Effector memory CD8-positive, alpha-beta T cell (primary cell): ENCODE results near the gene KCNT1.

Source experiments
- ATAC-seq: fragments of 150-1000 bp; cut with Tn5 transposase; replicated peaks from 2 replicates; pipeline ENCODE4 v1.10.0; 2021; ENCODE audit warnings: mild to moderate bottlenecking, moderate library complexity
- DNase-seq, 3 experiments: peaks; one replicate each; pipeline ENCODE4 v3.0.0; 2021
- H3K27ac Mint-ChIP-seq, 2 donors: one replicate each; pipeline ENCODE4 v1.8.0; 2022; ENCODE audit warnings: mild to moderate bottlenecking in 2 of 2, mixed read lengths in 2 of 2, moderate library complexity in 2 of 2
- H3K27me3 Mint-ChIP-seq, 2 donors: one replicate each; pipeline ENCODE4 v1.8.0; 2022; ENCODE audit warnings: mixed read lengths in 2 of 2
- H3K36me3 Mint-ChIP-seq: one replicate; pipeline ENCODE4 v1.8.0; 2022; ENCODE audit warnings: mild to moderate bottlenecking, moderate library complexity, mixed read lengths; ENCODE audit not compliant: insufficient read depth
- H3K4me1 Mint-ChIP-seq, 2 donors: one replicate each; pipeline ENCODE4 v1.8.0; 2022; ENCODE audit warnings: low read depth in 2 of 2, mixed read lengths in 2 of 2
- H3K4me3 Mint-ChIP-seq, 2 donors: one replicate each; pipeline ENCODE4 v1.8.0; 2022; ENCODE audit warnings: mild to moderate bottlenecking in 2 of 2, mixed read lengths in 2 of 2, moderate library complexity in 2 of 2
- H3K9me3 Mint-ChIP-seq, 2 donors: one replicate each; pipeline ENCODE4 v1.8.0; 2022; ENCODE audit warnings: mixed read lengths in 2 of 2

Gene KCNT1

GRCh38 chr9:135823036-135823435, 121.1 kb downstream of the KCNT1 start:
- Mint-ChIP-seq H3K36me3 (peaks cover 56% of the 10 kb centered on the region), H3K27me3 (no peaks in the 10 kb centered on the region), H3K4me3 (no peak overlapping the region), H3K27ac (no peak overlapping the region), H3K4me1 (peaks cover 5 to 22% of the 10 kb centered on the region in 2 donors), H3K9me3 (no peaks in the 10 kb centered on the region)
- no peak for ATAC-seq
- DNase-seq = no peak

GRCh38 chr9:135825435-135826187, 123.6 kb downstream of the KCNT1 start:
- ATAC-seq = no peak
- H3K27ac Mint-ChIP-seq = peak overlapping the region in 1 of 2 donors; percentile 84
- peaks cover 7 to 22% of the 10 kb centered on the region in 2 donors for H3K4me1 Mint-ChIP-seq
- H3K36me3 Mint-ChIP-seq = peaks cover 46% of the 10 kb centered on the region
- no peak overlapping the region for H3K4me3 Mint-ChIP-seq
- no peak for DNase-seq
- H3K9me3 Mint-ChIP-seq = peaks cover 0 to 2% of the 10 kb centered on the region in 2 donors
- H3K27me3 Mint-ChIP-seq = no peaks in the 10 kb centered on the region

- peaks cover 0 to 2% of the 10 kb centered on the region in 2 donors for H3K9me3 Mint-ChIP-seq
- no peak for DNase-seq
- H3K27me3 Mint-ChIP-seq = no peaks in the 10 kb centered on the region
- H3K4me1 Mint-ChIP-seq = peaks cover 7 to 22% of the 10 kb centered on the region in 2 donors
- H3K27ac Mint-ChIP-seq = peak overlapping the region in 1 of 2 donors; percentile 9
- H3K36me3 Mint-ChIP-seq = peaks cover 40% of the 10 kb centered on the region
- no peak overlapping the region for H3K4me3 Mint-ChIP-seq
- ATAC-seq = no peak
Measured at GRCh38 chr9:135826188-135826545, 124.2 kb downstream of the KCNT1 start.

GRCh38 chr9:135827301-135827700, 125.3 kb downstream of the KCNT1 start:
- Mint-ChIP-seq H3K4me1 (peaks cover 7 to 16% of the 10 kb centered on the region in 2 donors), H3K27ac (no peak overlapping the region), H3K27me3 (no peaks in the 10 kb centered on the region), H3K36me3 (peaks cover 29% of the 10 kb centered on the region), H3K9me3 (peaks cover 0 to 2% of the 10 kb centered on the region in 2 donors), H3K4me3 (no peak overlapping the region)
- no peak for ATAC-seq
- DNase-seq = no peak

- ATAC-seq = no peak
- Mint-ChIP-seq H3K27me3 (no peaks in the 10 kb centered on the region), H3K4me3 (no peak overlapping the region), H3K27ac (no peak overlapping the region), H3K4me1 (peaks cover 7 to 15% of the 10 kb centered on the region in 2 donors), H3K9me3 (peaks cover 0 to 2% of the 10 kb centered on the region in 2 donors), H3K36me3 (peaks cover 22% of the 10 kb centered on the region)
- DNase-seq = no peak
Measured at GRCh38 chr9:135827866-135828580, 126.0 kb downstream of the KCNT1 start.

- H3K36me3 Mint-ChIP-seq = peaks cover 15% of the 10 kb centered on the region
- no peaks in the 10 kb centered on the region for H3K27me3 Mint-ChIP-seq
- ATAC-seq = no peak
- H3K27ac Mint-ChIP-seq = no peak overlapping the region
- no peak for DNase-seq
- peaks cover 0 to 2% of the 10 kb centered on the region in 2 donors for H3K9me3 Mint-ChIP-seq
- no peak overlapping the region for H3K4me3 Mint-ChIP-seq
- peaks cover 7 to 15% of the 10 kb centered on the region in 2 donors for H3K4me1 Mint-ChIP-seq
Measured at GRCh38 chr9:135828656-135829055, 126.7 kb downstream of the KCNT1 start.

GRCh38 chr9:135830496-135830895, 128.5 kb downstream of the KCNT1 start:
- H3K27me3 Mint-ChIP-seq = no peaks in the 10 kb centered on the region
- DNase-seq = no peak
- H3K9me3 Mint-ChIP-seq = peaks cover 0 to 2% of the 10 kb centered on the region in 2 donors
- H3K4me3 Mint-ChIP-seq = no peak overlapping the region
- H3K4me1 Mint-ChIP-seq = peaks cover 5 to 8% of the 10 kb centered on the region in 2 donors
- no peak for ATAC-seq
- H3K36me3 Mint-ChIP-seq = peaks cover 4% of the 10 kb centered on the region
- no peak overlapping the region for H3K27ac Mint-ChIP-seq

GRCh38 chr9:135833864-135834263, 131.9 kb downstream of the KCNT1 start:
- ATAC-seq = no peak
- Mint-ChIP-seq H3K4me3 (no peak overlapping the region), H3K27me3 (no peaks in the 10 kb centered on the region), H3K27ac (no peak overlapping the region), H3K9me3 (peaks cover 0 to 2% of the 10 kb centered on the region in 2 donors), H3K36me3 (no peaks in the 10 kb centered on the region), H3K4me1 (no peaks in the 10 kb centered on the region)
- no peak for DNase-seq

GRCh38 chr9:135835131-135835530, 133.1 kb downstream of the KCNT1 start:
- Mint-ChIP-seq H3K36me3 (no peaks in the 10 kb centered on the region), H3K9me3 (no peaks in the 10 kb centered on the region), H3K4me1 (no peaks in the 10 kb centered on the region), H3K4me3 (no peak overlapping the region), H3K27me3 (no peaks in the 10 kb centered on the region), H3K27ac (no peak overlapping the region)
- no peak for ATAC-seq
- DNase-seq = no peak

GRCh38 chr9:135839516-135839915, 137.5 kb downstream of the KCNT1 start:
- Mint-ChIP-seq H3K27ac (no peak overlapping the region), H3K4me1 (peaks cover 4 to 5% of the 10 kb centered on the region in 2 donors), H3K9me3 (peaks cover 2 to 9% of the 10 kb centered on the region in 2 donors), H3K4me3 (no peak overlapping the region), H3K27me3 (no peaks in the 10 kb centered on the region), H3K36me3 (no peaks in the 10 kb centered on the region)
- no peak for ATAC-seq
- DNase-seq = no peak

GRCh38 chr9:135840107-135840506, 138.1 kb downstream of the KCNT1 start:
- Mint-ChIP-seq H3K36me3 (no peaks in the 10 kb centered on the region), H3K27me3 (no peaks in the 10 kb centered on the region), H3K4me1 (peaks cover 4 to 5% of the 10 kb centered on the region in 2 donors), H3K9me3 (peaks cover 2 to 13% of the 10 kb centered on the region in 2 donors), H3K4me3 (no peak overlapping the region), H3K27ac (no peak overlapping the region)
- DNase-seq = no peak
- no peak for ATAC-seq

- Mint-ChIP-seq H3K9me3 (peaks cover 2 to 13% of the 10 kb centered on the region in 2 donors), H3K36me3 (no peaks in the 10 kb centered on the region), H3K27me3 (no peaks in the 10 kb centered on the region), H3K4me3 (no peak overlapping the region), H3K27ac (no peak overlapping the region), H3K4me1 (peaks cover 4 to 5% of the 10 kb centered on the region in 2 donors)
- DNase-seq = no peak
- ATAC-seq = no peak
Measured at GRCh38 chr9:135840539-135840938, 138.6 kb downstream of the KCNT1 start.
